ENCODE measurements around the gene TAAR5.

DNA sequence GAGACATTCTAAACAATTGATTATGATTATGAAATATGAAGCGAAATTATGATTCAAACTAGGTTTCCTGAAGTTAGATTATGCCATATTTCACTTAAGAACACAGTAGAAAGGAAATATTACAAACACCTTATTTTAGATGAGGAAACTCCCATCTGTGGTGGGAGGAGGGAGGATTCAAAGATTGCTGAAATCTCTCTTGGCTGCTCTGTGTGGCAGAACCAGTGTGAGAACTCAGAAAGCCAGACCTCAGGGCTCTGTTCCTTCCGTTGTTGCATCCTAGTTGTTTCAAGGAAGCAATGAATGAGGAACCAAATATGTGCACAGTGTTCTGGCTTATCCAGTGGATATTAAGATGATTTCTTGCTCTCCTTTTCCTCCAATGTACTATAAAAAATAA is 2.1 kb downstream of the TAAR5 start:
- TF ChIP-seq, protein P1, sequence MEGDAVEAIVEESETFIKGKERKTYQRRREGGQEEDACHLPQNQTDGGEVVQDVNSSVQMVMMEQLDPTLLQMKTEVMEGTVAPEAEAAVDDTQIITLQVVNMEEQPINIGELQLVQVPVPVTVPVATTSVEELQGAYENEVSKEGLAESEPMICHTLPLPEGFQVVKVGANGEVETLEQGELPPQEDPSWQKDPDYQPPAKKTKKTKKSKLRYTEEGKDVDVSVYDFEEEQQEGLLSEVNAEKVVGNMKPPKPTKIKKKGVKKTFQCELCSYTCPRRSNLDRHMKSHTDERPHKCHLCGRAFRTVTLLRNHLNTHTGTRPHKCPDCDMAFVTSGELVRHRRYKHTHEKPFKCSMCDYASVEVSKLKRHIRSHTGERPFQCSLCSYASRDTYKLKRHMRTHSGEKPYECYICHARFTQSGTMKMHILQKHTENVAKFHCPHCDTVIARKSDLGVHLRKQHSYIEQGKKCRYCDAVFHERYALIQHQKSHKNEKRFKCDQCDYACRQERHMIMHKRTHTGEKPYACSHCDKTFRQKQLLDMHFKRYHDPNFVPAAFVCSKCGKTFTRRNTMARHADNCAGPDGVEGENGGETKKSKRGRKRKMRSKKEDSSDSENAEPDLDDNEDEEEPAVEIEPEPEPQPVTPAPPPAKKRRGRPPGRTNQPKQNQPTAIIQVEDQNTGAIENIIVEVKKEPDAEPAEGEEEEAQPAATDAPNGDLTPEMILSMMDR (IDR thresholded peaks at IDR 0.05): no peak
- TF ChIP-seq POLR2AphosphoS5 (IDR thresholded peaks at IDR 0.05): no peak
- TF ChIP-seq EP300 (IDR thresholded peaks at IDR 0.05): no peak

Measured in suprapubic skin (tissue), 4 donors.